Middle frontal gyrus (tissue), 1 donor: ENCODE data around the gene EYA2.

Experiments used
- DNase-seq: peaks from one replicate; pipeline ENCODE4 v3.0.0-alpha.2; 2015; ENCODE audit warnings: low spot score; ENCODE audit errors: extremely low spot score

Gene EYA2

DNA sequence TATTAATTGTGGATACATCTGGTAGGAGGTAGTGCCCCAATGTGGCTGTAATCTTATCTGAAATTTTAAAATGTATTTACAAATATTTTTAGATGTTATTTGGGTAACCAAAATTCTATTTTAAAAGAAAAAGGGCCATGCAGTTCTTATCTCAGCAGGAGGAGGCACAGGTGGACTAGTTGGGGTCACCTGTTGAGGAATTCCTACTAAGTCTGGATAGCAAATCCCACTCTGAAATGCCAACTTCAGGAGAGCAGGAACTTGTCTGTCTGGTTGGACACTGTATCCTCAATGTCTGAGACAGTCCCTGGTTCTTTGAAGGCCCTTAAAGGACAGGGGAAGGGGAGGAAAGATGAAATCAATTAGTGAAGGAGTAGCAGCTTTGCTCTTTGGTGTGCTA, 82.6 kb downstream of the EYA2 start:
- no peak for DNase-seq

GRCh38 chr20:46977909-46978588, 83.4 kb downstream of the EYA2 start:
- DNase-seq: no peak

GRCh38 chr20:46978951-46979491, 84.4 kb downstream of the EYA2 start:
- DNase-seq: no peak

- no peak for DNase-seq
These were observed 85.1 kb downstream of the EYA2 start for GRCh38 chr20:46979603-46980241.

GRCh38 chr20:46981184-46981583, 86.5 kb downstream of the EYA2 start:
- no peak for DNase-seq

DNA sequence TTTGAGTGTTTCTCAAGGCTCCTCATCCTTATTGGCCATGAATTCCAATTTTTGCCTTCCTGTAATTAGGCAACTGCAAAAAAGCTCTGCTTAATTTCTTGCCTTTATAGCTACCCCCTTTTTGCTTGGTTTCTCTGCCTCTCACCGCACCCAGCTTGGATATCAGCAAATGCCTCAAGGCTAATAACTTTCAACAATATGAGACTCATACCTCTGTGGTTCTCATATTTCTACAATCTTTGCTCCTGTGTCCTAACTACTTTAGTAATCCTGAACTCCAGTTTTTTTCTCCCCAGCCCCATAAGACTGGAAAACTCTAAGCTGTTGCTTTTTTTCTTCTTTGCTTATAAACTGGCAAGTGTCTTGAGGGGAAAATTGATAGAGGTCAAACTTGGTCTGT, 88.8 kb downstream of the EYA2 start:
- no peak for DNase-seq

GRCh38 chr20:46984405-46984804, 89.8 kb downstream of the EYA2 start:
- no peak for DNase-seq

DNA sequence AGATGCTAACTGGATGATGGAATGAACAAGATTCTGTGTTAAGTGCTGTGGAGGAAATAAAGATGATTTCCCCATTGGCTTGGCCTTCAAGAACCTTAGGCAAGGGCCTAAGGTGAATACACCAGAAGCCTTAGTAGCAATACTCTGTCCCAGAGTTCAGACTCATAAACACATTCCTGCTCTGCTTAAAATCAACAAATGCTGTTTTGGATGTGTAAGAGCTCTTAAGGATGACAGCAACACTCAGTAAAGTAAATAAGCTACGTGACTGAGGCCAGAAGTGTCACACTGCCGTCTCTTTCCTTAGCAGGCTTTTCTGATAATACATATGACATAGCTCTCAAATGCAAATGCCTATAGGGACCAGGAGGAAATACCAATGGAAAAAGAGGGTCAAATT, 90.6 kb downstream of the EYA2 start:
- no peak for DNase-seq

GRCh38 chr20:46985671-46986070, 91.0 kb downstream of the EYA2 start:
- no peak for DNase-seq

DNA sequence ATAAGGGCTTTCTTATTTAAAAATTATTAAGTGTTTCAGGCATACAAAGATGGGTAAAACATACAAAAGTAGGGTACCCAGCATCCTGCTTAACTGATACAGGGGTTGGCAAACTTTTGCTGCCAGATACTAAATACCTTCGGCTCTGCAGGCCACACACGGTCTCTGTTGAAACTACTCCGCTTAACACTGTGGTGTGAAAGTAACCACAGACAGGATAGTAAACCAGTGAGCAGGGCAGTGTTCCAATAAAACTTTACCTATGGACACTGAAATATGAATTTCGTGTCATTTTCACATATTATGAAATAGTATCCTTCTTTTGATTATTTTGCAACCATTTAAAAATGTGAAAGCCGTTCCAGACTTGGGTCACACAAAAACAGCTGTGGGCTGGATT, 92.4 kb downstream of the EYA2 start:
- no peak for DNase-seq

DNA sequence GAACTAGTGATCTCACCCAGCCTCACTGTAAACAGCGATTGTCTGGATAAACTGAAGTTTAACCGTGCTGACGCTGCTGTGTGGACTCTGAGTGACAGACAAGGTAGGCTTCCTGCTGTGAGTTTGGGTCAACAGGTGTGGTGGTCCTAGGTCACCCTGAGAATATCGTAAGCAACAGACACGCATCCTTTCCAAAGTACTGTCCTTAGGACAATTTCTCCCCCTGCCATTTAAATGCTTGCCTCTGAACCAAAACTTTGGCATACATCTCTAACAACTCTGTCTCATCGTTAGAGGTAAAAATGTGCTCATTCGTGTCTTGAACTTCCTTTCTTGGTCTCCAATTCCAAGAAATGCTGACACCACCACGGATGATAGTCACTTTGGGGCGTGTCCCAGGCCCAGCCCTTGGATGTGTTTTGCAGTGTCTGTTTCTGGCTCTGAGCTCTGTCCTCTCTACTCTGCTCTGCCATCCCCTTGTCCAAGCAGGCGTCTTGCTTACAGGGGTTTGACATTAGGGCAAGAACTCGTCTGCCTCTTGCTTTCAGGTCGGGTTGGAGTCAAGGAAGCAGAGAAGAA, 95.5 kb downstream of the EYA2 start:
- no peak for DNase-seq

GRCh38 chr20:46990596-46991104, 96.0 kb downstream of the EYA2 start:
- DNase-seq: no peak

DNA sequence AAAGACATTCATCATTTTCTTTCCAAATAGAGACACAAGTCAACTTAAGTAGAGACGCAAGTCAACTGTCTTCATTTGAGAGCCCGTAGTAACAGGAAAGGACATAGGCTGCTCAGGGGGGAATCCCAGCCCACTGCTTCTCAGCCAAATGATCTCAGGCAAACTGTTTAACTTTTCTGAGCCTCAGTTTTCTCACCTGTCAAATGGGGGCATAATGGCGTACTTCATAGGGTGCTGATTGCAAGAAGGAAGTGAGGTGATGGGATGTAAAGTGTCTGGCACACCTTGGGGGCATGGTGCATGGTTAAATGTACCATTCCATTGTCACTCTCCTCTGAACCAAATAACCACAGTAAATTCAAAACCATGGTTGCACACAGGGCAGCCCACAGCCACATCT, 96.5 kb downstream of the EYA2 start:
- DNase-seq: no peak

DNA sequence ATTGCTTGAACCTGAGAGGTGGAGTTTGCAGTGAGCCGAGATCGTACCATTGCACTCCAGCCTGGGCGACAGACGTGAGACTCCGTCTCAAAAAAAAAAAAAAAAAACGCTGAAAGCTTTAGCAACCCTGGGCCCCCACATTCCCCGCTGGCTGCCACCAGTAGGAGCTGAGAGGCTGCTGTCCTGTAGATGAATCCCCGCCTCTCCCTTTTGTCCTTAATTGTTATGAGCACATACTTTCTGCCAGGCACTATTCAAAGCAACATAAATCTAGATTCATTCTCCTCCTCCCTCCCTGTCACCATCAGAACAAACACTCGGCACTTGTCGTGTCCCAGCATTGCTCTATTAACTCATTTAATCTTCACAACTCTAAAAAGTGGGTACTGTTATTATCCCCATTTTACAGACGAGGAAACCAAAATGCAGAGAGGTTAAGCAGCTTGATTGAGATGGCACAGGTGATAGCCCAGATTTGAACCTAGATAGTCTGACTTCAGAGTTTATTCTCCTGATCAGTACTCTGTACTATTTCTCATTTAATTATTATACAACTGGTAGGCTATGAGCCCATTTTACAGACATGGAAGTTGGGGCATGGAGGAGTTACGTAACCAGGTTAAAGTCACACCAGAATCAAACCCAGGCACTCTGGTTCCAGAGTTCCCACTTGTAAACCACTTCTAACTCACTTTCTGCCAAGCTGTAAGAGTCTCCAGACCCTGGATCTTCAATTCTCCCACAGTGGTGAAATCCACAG, 97.4 kb downstream of the EYA2 start:
- DNase-seq: no peak

DNA sequence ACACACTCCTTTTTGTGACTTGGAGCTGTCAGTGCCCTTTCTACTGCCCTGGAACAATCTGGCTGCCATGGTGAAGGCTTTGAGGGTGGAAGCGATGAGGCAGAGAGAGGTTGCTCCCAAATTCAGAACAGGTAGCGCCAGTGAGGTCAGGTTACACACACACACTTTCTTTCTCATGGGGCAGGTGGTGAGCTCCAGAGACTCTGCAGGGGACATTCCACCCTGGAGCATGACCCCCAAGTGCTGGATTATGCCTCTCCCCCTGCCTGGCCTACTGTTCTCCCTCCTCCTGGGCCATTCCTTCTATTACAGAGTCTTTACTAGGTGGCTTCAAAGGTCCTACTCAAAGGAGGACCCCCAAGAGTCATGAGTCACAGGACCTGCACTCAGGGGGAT, 98.0 kb downstream of the EYA2 start:
- DNase-seq: no peak

DNA sequence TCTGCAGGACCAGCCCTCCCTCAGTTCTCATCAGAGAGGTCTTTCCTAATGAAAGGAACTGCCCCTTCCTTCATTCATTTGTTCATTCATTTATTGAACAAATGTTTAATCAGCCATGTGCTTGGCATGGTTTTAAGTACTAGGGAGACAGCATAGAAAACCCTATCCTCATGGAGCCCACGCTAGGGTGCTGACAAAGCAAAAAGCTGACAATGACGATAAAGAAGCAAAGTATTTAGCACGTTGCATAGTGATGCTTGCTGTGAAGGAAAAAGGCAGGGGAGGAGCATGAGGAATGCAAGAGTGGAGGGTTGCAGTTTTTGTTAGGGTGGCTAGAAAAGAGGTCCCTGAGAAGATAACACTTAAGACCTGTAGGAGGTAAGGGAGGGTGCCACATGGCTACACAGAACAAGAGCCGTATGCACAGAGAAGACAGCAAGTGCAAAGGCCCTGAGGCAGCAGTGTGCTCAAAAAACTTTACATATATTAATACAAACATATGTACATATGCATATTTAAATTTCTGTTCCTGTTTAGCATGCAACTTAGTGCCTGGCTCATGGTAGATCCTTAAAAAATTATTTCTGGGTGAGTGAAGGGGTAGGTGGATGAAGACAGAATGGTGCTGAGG, 98.9 kb downstream of the EYA2 start:
- DNase-seq: no peak

DNA sequence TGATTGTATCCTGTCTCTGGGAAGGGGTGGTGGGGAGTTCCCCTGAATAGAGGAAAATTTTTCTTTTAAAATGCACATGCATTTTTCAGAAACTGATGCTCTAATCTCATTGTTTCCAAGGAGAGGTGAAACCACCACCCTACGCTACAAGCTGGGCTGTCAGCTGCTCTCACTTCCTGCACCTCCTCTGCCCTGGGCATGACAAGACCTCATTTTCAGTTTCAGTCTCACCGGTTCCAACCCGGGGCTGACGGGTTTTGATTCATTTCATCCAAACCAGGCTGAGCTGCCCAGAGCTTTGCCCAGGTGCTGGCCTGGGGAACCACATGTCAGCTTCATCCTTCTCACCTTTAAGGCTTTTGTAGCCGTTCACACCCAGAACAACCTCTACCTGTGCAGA, 99.7 kb downstream of the EYA2 start:
- DNase-seq: no peak

GRCh38 chr20:46995561-46996142, 101.0 kb downstream of the EYA2 start:
- DNase-seq: no peak

GRCh38 chr20:46997187-46997586, 102.5 kb downstream of the EYA2 start:
- no peak for DNase-seq

DNA sequence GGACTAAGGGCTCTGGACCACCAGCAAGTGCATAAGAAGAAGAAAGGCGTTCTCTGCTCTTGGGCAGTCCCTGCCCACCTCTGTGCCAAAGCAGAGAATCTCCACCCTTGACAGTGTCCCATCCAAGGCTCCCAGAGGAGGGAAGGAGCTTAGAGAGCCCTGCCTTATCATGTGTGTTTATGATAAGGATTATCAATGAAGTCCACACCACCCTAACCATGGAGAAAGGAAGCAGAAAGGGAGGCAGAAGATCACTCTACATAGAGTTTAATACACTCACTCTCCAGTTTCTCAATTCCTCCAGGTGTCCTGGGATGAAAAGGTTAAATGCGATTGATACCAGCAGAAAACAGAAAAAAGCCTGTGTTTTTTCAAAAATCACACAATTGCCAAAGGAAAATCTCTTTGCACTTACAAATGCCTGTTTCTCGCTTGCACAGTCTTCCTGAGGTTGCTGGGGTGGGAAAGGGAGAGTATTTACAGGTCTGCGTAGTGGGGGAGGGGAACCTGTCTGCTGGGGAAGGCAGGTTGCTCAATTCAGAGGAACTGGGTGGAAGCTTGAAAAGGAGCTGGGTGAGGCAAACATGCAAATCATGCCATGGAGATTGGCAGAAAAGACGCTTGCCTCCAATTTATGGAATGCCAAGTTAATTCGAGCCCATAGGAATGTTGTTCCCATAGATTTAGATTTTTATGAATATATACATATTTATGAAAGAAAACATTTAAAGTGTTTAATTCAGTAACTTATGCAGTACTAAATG, 104.0 kb downstream of the EYA2 start:
- DNase-seq: no peak
